HepG2 (cell line): ENCODE data around the gene HYAL1. TPM values are rescaled to one million over a fixed set of nuclear protein-coding genes. Genes with fewer than 3 reads are reported as not detected.

Experiments
- ATAC-seq: fragments of 200-7000 bp; cut with Tn5 transposase; 3 replicates; pipeline ENCODE4 v1.9.1; 2020; ENCODE audit warnings: mild to moderate bottlenecking, moderate library complexity
- BruUV-seq: library from RNA; stranded (reverse); fragments of 400-500 nt; replicated peaks from 2 replicates; lab custom pipeline; 2021; lab: Mats Ljungman, UMichigan
- CTCF ChIA-PET: fragments of 300-600 bp; formaldehyde crosslinking; extraction: SDS; loops from one replicate; lab custom pipeline; 2021; ENCODE audit warnings: low total read pairs, inconsistent platforms, low intra/inter-chr PET ratio; lab: Yijun Ruan, JAX
- POLR2A ChIA-PET: fragments of 350-600 bp; sonication (Branson Sonifier 250); formaldehyde crosslinking; loops from one replicate; lab custom pipeline; 2020; ENCODE audit warnings: antibody characterized with exemption, inconsistent platforms; lab: Yijun Ruan, JAX
- DNase-seq: peaks from one replicate; pipeline ENCODE4 v3.0.0-alpha.2; 2015; ENCODE audit warnings: low spot score
- FAIRE-seq: peaks from 3 replicates; lab custom pipeline; 2011; peaks lifted over from hg19 to GRCh38; lab: Jason Lieb, UNC
- H2AFZ ChIP-seq: one replicate; pipeline ENCODE4 v1.6.1; 2011; ENCODE audit warnings: low read length, inconsistent platforms
- H3K27ac ChIP-seq: fragments of 300-600 bp; 3 replicates; pipeline ENCODE4 v1.8.0; 2011; ENCODE audit warnings: mixed run types, mild to moderate bottlenecking, mixed read lengths, low read length, inconsistent platforms; ENCODE audit not compliant: insufficient read depth; ENCODE audit errors: extremely low read length
- H3K27me3 ChIP-seq, 2 experiments: fragments of 200-600 bp in 1 of 2; 2 replicates in 1 of 2; 3 replicates in 1 of 2; pipeline versions ENCODE4 v1.6.0 to v1.8.0; 2011; ENCODE audit warnings: low read length in 2 of 2, mild to moderate bottlenecking in 2 of 2, moderate library complexity in 2 of 2, inconsistent platforms in 1 of 2; ENCODE audit not compliant: insufficient read depth in 2 of 2, control insufficient read depth in 1 of 2
- H3K36me3 ChIP-seq, 2 experiments: fragments of 200-600 bp in 1 of 2; replicated peaks in 1 of 2; 2 replicates in 1 of 2; 3 replicates in 1 of 2; pipeline versions ENCODE4 v1.5.1 to v1.8.0; 2011; ENCODE audit warnings: low read length in 2 of 2, inconsistent platforms in 1 of 2; ENCODE audit not compliant: insufficient read depth in 2 of 2, control insufficient read depth in 1 of 2
- H3K4me1 ChIP-seq: 2 replicates; pipeline ENCODE4 v1.5.1; 2012; ENCODE audit warnings: low read length, inconsistent platforms; ENCODE audit not compliant: insufficient read depth
- H3K4me2 ChIP-seq: 2 replicates; pipeline ENCODE4 v1.6.0; 2011; ENCODE audit warnings: low read depth, low read length, inconsistent platforms
- H3K4me3 ChIP-seq, 3 experiments: fragments of 200-600 bp in 1 of 3; sonication (generic), shearing (Covaris generic) in 1 of 3; replicated peaks in 1 of 3; 2 replicates each; pipeline ENCODE4 v1.5.1; 2011 to 2016; ENCODE audit warnings: low read length in 3 of 3, inconsistent platforms in 2 of 3, low read depth in 2 of 3, mild to moderate bottlenecking in 2 of 3, control low read depth in 1 of 3, mixed read lengths in 1 of 3; ENCODE audit not compliant: insufficient read depth in 1 of 3
- H3K79me2 ChIP-seq: one replicate; pipeline ENCODE4 v1.6.1; 2011; ENCODE audit warnings: low read length, inconsistent platforms; ENCODE audit not compliant: insufficient read depth
- H3K9ac ChIP-seq: 2 replicates; pipeline ENCODE4 v1.6.0; 2011; ENCODE audit warnings: mild to moderate bottlenecking, low read depth, low read length, inconsistent platforms; ENCODE audit not compliant: insufficient read depth
- H3K9me3 ChIP-seq: 2 replicates; pipeline ENCODE4 v1.5.1; 2012; ENCODE audit warnings: mild to moderate bottlenecking, low read length
- H4K20me1 ChIP-seq: 2 replicates; pipeline ENCODE4 v1.6.0; 2011; ENCODE audit warnings: inconsistent platforms, mild to moderate bottlenecking, low read length, moderate library complexity; ENCODE audit not compliant: insufficient read depth
- AGO2 ChIP-seq: fragments of 200-400 bp; formaldehyde crosslinking; optimal IDR thresholded peaks from 2 replicates; pipeline ENCODE3; 2017; ENCODE audit warnings: mild to moderate bottlenecking, low read depth, low read length, moderate library complexity
- ARID2 ChIP-seq: sonication (generic); formaldehyde crosslinking; IDR thresholded peaks from 2 replicates; pipeline ENCODE4 v1.8.1; 2022; ENCODE audit warnings: mild to moderate bottlenecking, missing genetic modification reagents, borderline replicate concordance
- ARID4A ChIP-seq: sonication (generic); formaldehyde crosslinking; IDR thresholded peaks from 2 replicates; pipeline ENCODE4 v1.5.0; 2020; ENCODE audit warnings: mild to moderate bottlenecking, missing genetic modification reagents, borderline replicate concordance
- GABPB1 ChIP-seq: IDR thresholded peaks from 2 replicates; pipeline ENCODE4 v1.6.1; 2016; ENCODE audit warnings: mild to moderate bottlenecking, missing genetic modification reagents, moderate library complexity, missing compliant biosample characterization
- PITX1 ChIP-seq: sonication (generic); formaldehyde crosslinking; IDR thresholded peaks from 2 replicates; pipeline ENCODE4 v1.5.1; 2020; ENCODE audit warnings: mild to moderate bottlenecking, missing genetic modification reagents
- RBFOX2 ChIP-seq: fragments of 200-400 bp; formaldehyde crosslinking; IDR thresholded peaks from 2 replicates; pipeline ENCODE4 v1.6.1; 2017; ENCODE audit warnings: low read depth, mild to moderate bottlenecking, low read length
- RFX1 ChIP-seq: fragments of 450-650 bp; IDR thresholded peaks from 2 replicates; pipeline ENCODE4 v1.6.1; 2017
- RFX3 ChIP-seq: IDR thresholded peaks from 2 replicates; pipeline ENCODE4 v1.6.1; 2016; ENCODE audit warnings: missing biosample characterization, missing genetic modification reagents
- ZBTB8A ChIP-seq: sonication (generic); formaldehyde crosslinking; IDR thresholded peaks from 2 replicates; pipeline ENCODE4 v1.4.0; 2020; ENCODE audit warnings: mild to moderate bottlenecking, low read depth, missing genetic modification reagents, borderline replicate concordance
- ZNF232 ChIP-seq: sonication (generic); formaldehyde crosslinking; IDR thresholded peaks from 2 replicates; pipeline ENCODE4 v1.4.0; 2020; ENCODE audit warnings: missing genetic modification reagents, borderline replicate concordance
- ZNF253 ChIP-seq: sonication (generic); formaldehyde crosslinking; IDR thresholded peaks from 2 replicates; pipeline ENCODE4 v1.8.0; 2022; ENCODE audit warnings: mild to moderate bottlenecking, missing genetic modification reagents, borderline replicate concordance
- ZNF263 ChIP-seq: sonication (generic); formaldehyde crosslinking; IDR thresholded peaks from 2 replicates; pipeline ENCODE4 v1.4.0; 2020; ENCODE audit warnings: missing genetic modification reagents
- ZNF687 ChIP-seq: sonication (generic); formaldehyde crosslinking; IDR thresholded peaks from 2 replicates; pipeline ENCODE4 v1.5.1; 2020; ENCODE audit warnings: mild to moderate bottlenecking, missing genetic modification reagents, moderate library complexity
- WGBS: methylation state at CpG from one replicate; pipeline ENCODE4 v1.1.6; 2017; ENCODE audit warnings: low lambda C conversion rate; 5-methylcytosine and 5-hydroxymethylcytosine counted together
- in situ Hi-C: cut with HindIII; loops from 2 replicates; pipeline ENCODE4 v1.10.0; 2017; ENCODE audit warnings: low pct_unique_long_range_greater_than_20kb; ENCODE audit not compliant: extremely low pct_ligation_motif_present
- intact Hi-C: fragments of 100-400 bp; cut with micrococcal nuclease; formaldehyde crosslinking; loops from one replicate; pipeline ENCODE4 v1.10.0; 2022; ENCODE audit not compliant: unreplicated experiment
- polyA plus RNA-seq, 8 experiments: library from polyadenylated mRNA; depleted of rRNA in 3 of 8; stranded (reverse) in 7 of 8; unstranded in 1 of 8; fragments of >200 nt; fragmentation: Illumina TruSeq in 4 of 8; extraction: Trizol in 4 of 8; gene quantifications; 2 replicates each; pipeline versions ENCODE4 v1.2.1 to v1.2.3, GENCODE V29; 2011 to 2016; ENCODE audit warnings: low read depth in 4 of 8, missing spikeins in 1 of 8, mixed read lengths in 1 of 8; ENCODE audit not compliant: insufficient read depth in 1 of 8
- total RNA-seq, 5 experiments: library from RNA; depleted of rRNA; stranded (reverse); fragments of >200 nt; fragmentation: Illumina TruSeq; extraction: Trizol; gene quantifications; 2 replicates each; pipeline ENCODE4 v1.2.3, GENCODE V29; 2016; ENCODE audit warnings: low read depth in 1 of 5

HYAL1 gene
- total and polyA plus RNA-seq, 2 of the 13 experiments (the other 11 are each of a cell fraction or from before 2014, with no cell fraction given): 76.5 to 193 TPM

GRCh38 chr3:50345586-50346234 is 42.3 kb upstream of the HYAL1 start, which contains the start of gene ZMYND10:
ZMYND10 (minus strand) TSS chr3:50345732; CDS start chr3:50345579, 153 bp downstream.
- H2AFZ ChIP-seq: no peak within 1 kb of the TSS
- intact Hi-C loops: loop anchor here (10.0 kb wide), 1 partner anchor 199 kb away; no protein-coding TSS in a partner anchor
- peak within 1 kb of the TSS; percentile 76 for H3K4me2 ChIP-seq

More at GRCh38 chr3:50345586-50346234, 42.3 kb upstream of the HYAL1 start, which contains the start of gene ZMYND10:
- no peak within 1 kb of the TSS for H3K27ac ChIP-seq
- 0 out of 2 replicates have a peak, but pooled peaks cover 3% of the 10 kb centered on the region for H4K20me1 ChIP-seq
- no peak within 1 kb of the TSS for H3K9ac ChIP-seq
- peaks cover 12% of the 10 kb centered on the region for H3K79me2 ChIP-seq
- BruUV-seq: no TSS peak
- peak within 1 kb of the TSS in 1 of 3 experiments; percentile 55; a peak in 2 of 6 replicates for H3K4me3 ChIP-seq
- no peak for DNase-seq
- in situ Hi-C loops: loop anchor here (10.0 kb wide), 1 partner anchor 199 kb away; no protein-coding TSS in a partner anchor
- ChIA-PET CTCF (interaction anchor here (2.7 kb wide), 1 partner anchor 43 kb away, joined by 9 read pairs; no protein-coding TSS in a partner anchor), POLR2A (interaction anchor here (3.6 kb wide), 1 partner anchor 9 kb away, joined by 18 read pairs; no protein-coding TSS in a partner anchor)
- FAIRE-seq: no peak
- peaks cover 75% of the 10 kb centered on the region for H3K4me1 ChIP-seq
- ATAC-seq: no peak
- TF ChIP-seq ZNF263 (CRISPR knock-in tag) (0 out of 2 replicates have a peak, but pooled peaks have one; percentile 20), ZNF253 (CRISPR knock-in tag) (no peak), RFX1 (peak; percentile 52; the same call in 1 of the 2 replicates), PITX1 (0 out of 2 replicates have a peak, but pooled peaks have one; percentile 31), GABPB1 (peak; percentile 13; the same call in 1 of the 2 replicates), AGO2 (peak; percentile 58), ZBTB8A (0 out of 2 replicates have a peak, but pooled peaks have one; percentile 63), ZNF232 (CRISPR knock-in tag) (no peak), RFX3 (CRISPR knock-in tag) (peak; percentile 69), ARID2 (CRISPR knock-in tag) (no peak), RBFOX2 (0 out of 2 replicates have a peak, but pooled peaks have one; percentile 18), ARID4A (CRISPR knock-in tag) (peak; percentile 37), ZNF687 (CRISPR knock-in tag) (peak; percentile 20; the same call in 1 of the 2 replicates)
- H3K9me3 ChIP-seq: no peaks in the 10 kb centered on the region
- 72% methylated on average over 37 of the region's 45 CpGs for WGBS
- H3K36me3 ChIP-seq: peaks cover 4 to 13% of the 10 kb centered on the region in 2 experiments; a peak in 3 of 5 replicates
- 0 out of 5 replicates have a peak, but pooled peaks cover 0 to 1% of the 10 kb centered on the region in 2 experiments for H3K27me3 ChIP-seq
